PC-3 (cell line): ENCODE measurements around the gene C8A. TPM values are rescaled to one million over a fixed set of nuclear protein-coding genes. Genes with fewer than 3 reads are reported as not detected.

Experiments used
- ATAC-seq: fragments of 200-7000 bp; cut with Tn5 transposase; 2 replicates; pipeline ENCODE4 v1.9.1; 2020; ENCODE audit warnings: mild to moderate bottlenecking, moderate library complexity
- BruUV-seq: library from RNA; stranded (reverse); fragments of 400-500 nt; replicated peaks from 2 replicates; lab custom pipeline; 2021; lab: Mats Ljungman, UMichigan
- CTCF ChIA-PET: fragments of 300-600 bp; sonication (Branson Sonifier 250); formaldehyde crosslinking; loops from one replicate; lab custom pipeline; 2022; ENCODE audit warnings: antibody characterized with exemption; lab: Charles Lee
- POLR2A ChIA-PET: fragments of 300-600 bp; sonication (Branson Sonifier 250); formaldehyde crosslinking; loops from one replicate; lab custom pipeline; 2022; ENCODE audit warnings: antibody characterized with exemption; ENCODE audit not compliant: unreplicated experiment; lab: Charles Lee
- DNase-seq: peaks from one replicate; pipeline ENCODE4 v3.0.0-alpha.2; 2015
- H2AFZ ChIP-seq: fragments of 300-600 bp; sonication (generic); 2 replicates; pipeline ENCODE4 v1.6.0; 2016; ENCODE audit warnings: antibody characterized with exemption, low read length
- H3F3A ChIP-seq: fragments of 300-600 bp; sonication (generic); one replicate; pipeline ENCODE4 v1.6.0; 2017; ENCODE audit warnings: antibody characterized with exemption, low read length, control low read depth, mild to moderate bottlenecking; ENCODE audit not compliant: unreplicated experiment
- H3K27ac ChIP-seq: fragments of 300-600 bp; sonication (generic); 2 replicates; pipeline ENCODE4 v1.5.1; 2016; ENCODE audit warnings: mild to moderate bottlenecking, low read length
- H3K27me3 ChIP-seq: fragments of 300-600 bp; sonication (generic); 2 replicates; pipeline ENCODE4 v1.6.1; 2016; ENCODE audit warnings: low read length, mixed read lengths
- H3K36me3 ChIP-seq: fragments of 300-600 bp; sonication (generic); 2 replicates; pipeline ENCODE4 v1.6.1; 2016; ENCODE audit warnings: low read depth, mixed run types, low read length, mixed read lengths
- H3K4me1 ChIP-seq: fragments of 300-600 bp; sonication (generic); 2 replicates; pipeline ENCODE4 v1.5.1; 2016; ENCODE audit warnings: low read length; ENCODE audit not compliant: insufficient read depth
- H3K4me2 ChIP-seq: fragments of 300-600 bp; sonication (generic); 2 replicates; pipeline ENCODE4 v1.6.0; 2016; ENCODE audit warnings: low read length
- H3K4me3 ChIP-seq: fragments of 300-600 bp; sonication (generic); 2 replicates; pipeline ENCODE4 v1.5.1; 2016; ENCODE audit warnings: mild to moderate bottlenecking, low read length, mixed read lengths
- H3K79me2 ChIP-seq: fragments of 300-600 bp; sonication (generic); 2 replicates; pipeline ENCODE4 v1.6.1; 2017; ENCODE audit warnings: low read length, mixed read lengths
- H3K9ac ChIP-seq: fragments of 300-600 bp; sonication (generic); 2 replicates; pipeline ENCODE4 v1.6.0; 2016; ENCODE audit warnings: mild to moderate bottlenecking, low read length
- H3K9me2 ChIP-seq: fragments of 300-600 bp; sonication (generic); replicated peaks from 2 replicates; pipeline ENCODE4 v1.6.1; 2016; ENCODE audit warnings: mixed run types, low read length, mixed read lengths
- H3K9me3 ChIP-seq: fragments of 300-600 bp; sonication (generic); 2 replicates; pipeline ENCODE4 v1.6.1; 2016; ENCODE audit warnings: low read length, mixed read lengths
- H4K20me1 ChIP-seq: fragments of 300-600 bp; sonication (generic); 2 replicates; pipeline ENCODE4 v1.6.1; 2016; ENCODE audit warnings: low read length, mixed read lengths
- EZH2 ChIP-seq: fragments of 300-600 bp; sonication (generic); IDR thresholded peaks from one replicate; pipeline ENCODE4 v1.6.1; 2017; ENCODE audit warnings: antibody characterized with exemption, mild to moderate bottlenecking, low read length; ENCODE audit not compliant: unreplicated experiment
- EZH2phosphoT487 ChIP-seq: fragments of 300-600 bp; sonication (generic); IDR thresholded peaks from 2 replicates; pipeline ENCODE4 v1.6.1; 2018; ENCODE audit warnings: mild to moderate bottlenecking, antibody characterized with exemption, low read length, borderline replicate concordance
- intact Hi-C: fragments of 100-400 bp; cut with micrococcal nuclease; formaldehyde crosslinking; loops from 2 replicates; pipeline ENCODE4 v1.9.0; 2023
- total RNA-seq: library from RNA; depleted of rRNA; stranded (reverse); fragments of >200 nt; gene quantifications from 2 replicates; pipeline ENCODE4 v1.2.3, GENCODE V29; 2014
- TF ChIP-seq, protein P1 (sequence below): fragments of 300-600 bp; sonication (generic); conservative IDR thresholded peaks from 2 replicates; pipeline ENCODE4 v1.5.1; 2017; ENCODE audit warnings: antibody characterized with exemption, low read depth, mild to moderate bottlenecking, low read length

The C8A gene
- total RNA-seq, 1 experiment from 2014 or later: not detected

DNA sequence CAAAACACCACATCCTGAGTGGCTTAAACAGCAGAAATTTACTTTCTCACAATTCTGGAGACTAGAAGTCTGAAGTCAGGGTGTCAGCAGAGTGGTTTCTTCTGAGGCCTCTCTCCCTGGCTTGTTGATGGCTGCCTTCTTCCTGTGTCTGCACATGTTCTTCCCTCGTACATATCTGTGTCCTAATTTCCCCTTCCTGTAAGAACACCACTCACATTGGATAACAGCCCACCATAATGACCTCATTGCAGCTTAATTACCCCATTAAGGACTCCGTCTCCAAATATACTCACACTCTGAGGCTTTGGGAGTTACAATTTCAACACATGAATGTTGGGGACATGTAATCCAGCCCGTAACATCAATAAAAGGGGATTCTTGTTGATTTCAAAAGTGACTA lies 23.4 kb downstream of the C8A start:
- Histone ChIP-seq H3K9me3 (no peaks in the 10 kb centered on the region), H3K4me2 (no peak overlapping the region), H3K27ac (no peak overlapping the region), H3K79me2 (no peaks in the 10 kb centered on the region), H4K20me1 (no peaks in the 10 kb centered on the region), H2AFZ (no peak overlapping the region), H3K4me1 (no peaks in the 10 kb centered on the region), H3F3A (no peaks in the 10 kb centered on the region), H3K9ac (no peak overlapping the region), H3K9me2 (no peaks in the 10 kb centered on the region), H3K27me3 (peaks cover 32% of the 10 kb centered on the region), H3K4me3 (no peak overlapping the region), H3K36me3 (no peaks in the 10 kb centered on the region)
- ChIA-PET POLR2A (no interaction called here), CTCF (no interaction called here)
- intact Hi-C loops: no loop called here
- DNase-seq (no peak), ATAC-seq (no peak)
- TF ChIP-seq, protein P1, sequence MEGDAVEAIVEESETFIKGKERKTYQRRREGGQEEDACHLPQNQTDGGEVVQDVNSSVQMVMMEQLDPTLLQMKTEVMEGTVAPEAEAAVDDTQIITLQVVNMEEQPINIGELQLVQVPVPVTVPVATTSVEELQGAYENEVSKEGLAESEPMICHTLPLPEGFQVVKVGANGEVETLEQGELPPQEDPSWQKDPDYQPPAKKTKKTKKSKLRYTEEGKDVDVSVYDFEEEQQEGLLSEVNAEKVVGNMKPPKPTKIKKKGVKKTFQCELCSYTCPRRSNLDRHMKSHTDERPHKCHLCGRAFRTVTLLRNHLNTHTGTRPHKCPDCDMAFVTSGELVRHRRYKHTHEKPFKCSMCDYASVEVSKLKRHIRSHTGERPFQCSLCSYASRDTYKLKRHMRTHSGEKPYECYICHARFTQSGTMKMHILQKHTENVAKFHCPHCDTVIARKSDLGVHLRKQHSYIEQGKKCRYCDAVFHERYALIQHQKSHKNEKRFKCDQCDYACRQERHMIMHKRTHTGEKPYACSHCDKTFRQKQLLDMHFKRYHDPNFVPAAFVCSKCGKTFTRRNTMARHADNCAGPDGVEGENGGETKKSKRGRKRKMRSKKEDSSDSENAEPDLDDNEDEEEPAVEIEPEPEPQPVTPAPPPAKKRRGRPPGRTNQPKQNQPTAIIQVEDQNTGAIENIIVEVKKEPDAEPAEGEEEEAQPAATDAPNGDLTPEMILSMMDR: no peak
- no peak for TF ChIP-seq EZH2phosphoT487
- TF ChIP-seq EZH2: no peak
- no TSS peak for BruUV-seq

DNA sequence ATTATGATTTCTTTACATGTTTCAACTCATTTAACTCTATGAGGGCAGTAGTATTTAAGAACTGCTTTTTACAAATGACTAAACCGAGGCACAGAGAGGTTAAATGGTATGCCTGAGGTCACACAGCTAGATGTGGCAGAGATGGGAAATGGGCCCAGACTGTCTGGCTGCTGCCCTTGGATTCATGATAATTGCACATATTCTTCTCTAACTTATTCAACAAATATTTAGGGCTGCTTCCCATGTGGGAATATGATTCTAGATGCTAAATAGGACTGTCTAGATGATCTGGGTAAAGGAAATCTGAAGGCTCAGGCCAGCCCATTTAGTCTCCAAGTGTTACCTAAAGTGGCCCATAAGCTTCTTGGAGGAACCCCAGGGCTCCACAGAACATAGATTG lies 26.2 kb downstream of the C8A start:
- Histone ChIP-seq H3K4me2 (no peak overlapping the region), H3K36me3 (no peaks in the 10 kb centered on the region), H4K20me1 (no peaks in the 10 kb centered on the region), H3K79me2 (no peaks in the 10 kb centered on the region), H3K9me2 (no peaks in the 10 kb centered on the region), H2AFZ (no peak overlapping the region), H3K4me1 (no peaks in the 10 kb centered on the region), H3K27ac (no peak overlapping the region), H3K27me3 (peaks cover 28% of the 10 kb centered on the region), H3K9ac (no peak overlapping the region), H3F3A (no peaks in the 10 kb centered on the region), H3K4me3 (no peak overlapping the region), H3K9me3 (no peaks in the 10 kb centered on the region)
- TF ChIP-seq EZH2phosphoT487 (no peak), EZH2 (no peak)
- TF ChIP-seq, protein P1: no peak
- POLR2A ChIA-PET: no interaction called here
- DNase-seq: no peak
- intact Hi-C loops: no loop called here
- BruUV-seq: no TSS peak
- no peak for ATAC-seq
- CTCF ChIA-PET: no interaction called here

DNA sequence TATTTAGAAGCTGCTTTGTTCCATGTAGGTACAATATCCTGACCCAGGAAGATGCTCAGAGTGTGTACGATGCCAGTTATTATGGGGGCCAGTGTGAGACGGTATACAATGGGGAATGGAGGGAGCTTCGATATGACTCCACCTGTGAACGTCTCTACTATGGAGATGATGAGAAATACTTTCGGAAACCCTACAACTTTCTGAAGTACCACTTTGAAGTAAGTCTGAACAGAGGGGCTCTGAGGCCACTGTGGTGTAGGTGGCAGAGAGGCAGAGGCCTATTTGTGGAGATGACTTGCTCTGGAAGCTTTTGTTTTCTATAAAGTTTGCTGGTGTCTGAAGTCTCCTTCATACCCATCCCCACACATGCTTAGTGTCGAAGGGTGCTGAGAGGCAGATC lies 26.8 kb downstream of the C8A start:
- ATAC-seq (no peak), DNase-seq (no peak)
- no peaks in the 10 kb centered on the region for H3F3A ChIP-seq
- H3K9me2 ChIP-seq: no peaks in the 10 kb centered on the region
- CTCF ChIA-PET: no interaction called here
- H4K20me1 ChIP-seq: no peaks in the 10 kb centered on the region
- H3K4me2 ChIP-seq: no peak overlapping the region
- no peak overlapping the region for H3K4me3 ChIP-seq
- H3K79me2 ChIP-seq: no peaks in the 10 kb centered on the region
- no peak overlapping the region for H3K9ac ChIP-seq
- intact Hi-C loops: no loop called here
- no TSS peak for BruUV-seq
- H3K36me3 ChIP-seq: no peaks in the 10 kb centered on the region
- no peaks in the 10 kb centered on the region for H3K9me3 ChIP-seq
- H3K27ac ChIP-seq: no peak overlapping the region
- TF ChIP-seq, protein P1: no peak
- TF ChIP-seq EZH2phosphoT487 (no peak), EZH2 (no peak)
- H2AFZ ChIP-seq: no peak overlapping the region
- POLR2A ChIA-PET: no interaction called here
- peaks cover 23% of the 10 kb centered on the region for H3K27me3 ChIP-seq
- no peaks in the 10 kb centered on the region for H3K4me1 ChIP-seq
